ENCODE data around the gene SEZ6. TPM values are rescaled to one million over a fixed set of nuclear protein-coding genes. Genes with fewer than 3 reads are reported as not detected.

SEZ6 gene
- total RNA-seq, 1 experiment from 2014 or later: not detected

- no peaks in the 10 kb centered on the region; the same call in 1 of the 2 replicates for H3K4me1 ChIP-seq (ENCODE audit: control insufficient read depth, insufficient read depth, low read length)
- CTCF ChIA-PET: no interaction called here
- peaks cover 11% of the 10 kb centered on the region; the same call in 1 of the 2 replicates for H3K9me3 ChIP-seq (ENCODE audit: control insufficient read depth, insufficient read depth, low read depth, low read length)
- BruUV-seq (replicated peaks): no TSS peak
- POLR2A ChIA-PET: no interaction called here
- ATAC-seq (no peak), DNase-seq (ENCODE audit: low read depth, low spot score) (no peak)
- TF ChIP-seq CTCF (IDR thresholded peaks at IDR 0.05) (no peak), TCF7L2 (IDR thresholded peaks at IDR 0.05; ENCODE audit: low read depth, low read length) (no peak)
- in situ Hi-C loops (cut with HindIII; ENCODE audit: low pct_unique_long_range_greater_than_20kb, low sequenced_read_pairs) (no loop called here), intact Hi-C loops (cut with micrococcal nuclease; ENCODE audit: unreplicated experiment) (no loop called here)
- peaks cover 24% of the 10 kb centered on the region for H3K27me3 ChIP-seq (ENCODE audit: control insufficient read depth, insufficient read depth, low read length)
- H3K27ac ChIP-seq (ENCODE audit: low read length): no peak overlapping the region
- H3K4me3 ChIP-seq (ENCODE audit: low read depth in 2 of 2, low read length in 2 of 2): no peak overlapping the region
- H3K36me3 ChIP-seq (ENCODE audit: control insufficient read depth, insufficient read depth, low read length): no peaks in the 10 kb centered on the region
Observed at GRCh38 chr17:29036584-29036983, 30.8 kb upstream of the SEZ6 start.

GRCh38 chr17:29034510-29034909, 28.7 kb upstream of the SEZ6 start:
- Histone ChIP-seq H3K4me1 (ENCODE audit: control insufficient read depth, insufficient read depth, low read length) (no peaks in the 10 kb centered on the region; the same call in 1 of the 2 replicates), H3K27ac (ENCODE audit: low read length) (no peak overlapping the region), H3K36me3 (ENCODE audit: control insufficient read depth, insufficient read depth, low read length) (no peaks in the 10 kb centered on the region), H3K27me3 (ENCODE audit: control insufficient read depth, insufficient read depth, low read length) (peaks cover 30% of the 10 kb centered on the region), H3K4me3 (ENCODE audit: low read depth in 2 of 2, low read length in 2 of 2) (no peak overlapping the region), H3K9me3 (ENCODE audit: control insufficient read depth, insufficient read depth, low read depth, low read length) (peaks cover 11% of the 10 kb centered on the region; the same call in 1 of the 2 replicates)
- in situ Hi-C loops (cut with HindIII; ENCODE audit: low pct_unique_long_range_greater_than_20kb, low sequenced_read_pairs) (no loop called here), intact Hi-C loops (cut with micrococcal nuclease; ENCODE audit: unreplicated experiment) (no loop called here)
- no peak for DNase-seq (ENCODE audit: low read depth, low spot score)
- TF ChIP-seq TCF7L2 (IDR thresholded peaks at IDR 0.05; ENCODE audit: low read depth, low read length) (no peak), REST (IDR thresholded peaks at IDR 0.05; ENCODE audit: insufficient read depth in 1 of 2, low read depth in 2 of 2, low read length in 1 of 2) (no peak), CTCF (IDR thresholded peaks at IDR 0.05) (no peak), POLR2AphosphoS5 (IDR thresholded peaks at IDR 0.05; ENCODE audit: low read depth, low read length) (no peak), SIN3A (IDR thresholded peaks at IDR 0.05; ENCODE audit: borderline replicate concordance, insufficient read depth, low read depth, low read length) (no peak)
- ATAC-seq: no peak
- BruUV-seq (replicated peaks): no TSS peak
- ChIA-PET POLR2A (no interaction called here), CTCF (no interaction called here)

- no peak for ATAC-seq
- intact Hi-C loops (cut with micrococcal nuclease; ENCODE audit: unreplicated experiment) (no loop called here), in situ Hi-C loops (cut with HindIII; ENCODE audit: low pct_unique_long_range_greater_than_20kb, low sequenced_read_pairs) (no loop called here)
Observed at GRCh38 chr17:29032857-29033197, 27.0 kb upstream of the SEZ6 start.

More at GRCh38 chr17:29032857-29033197, 27.0 kb upstream of the SEZ6 start:
- no peaks in the 10 kb centered on the region for H3K36me3 ChIP-seq (ENCODE audit: control insufficient read depth, insufficient read depth, low read length)
- no peak overlapping the region for H3K4me3 ChIP-seq (ENCODE audit: low read depth in 2 of 2, low read length in 2 of 2)
- ChIA-PET CTCF (no interaction called here), POLR2A (no interaction called here)
- H3K9me3 ChIP-seq (ENCODE audit: control insufficient read depth, insufficient read depth, low read depth, low read length): peaks cover 11% of the 10 kb centered on the region; the same call in 1 of the 2 replicates
- no peak for TF ChIP-seq TCF7L2 (IDR thresholded peaks at IDR 0.05; ENCODE audit: low read depth, low read length)
- no peak for TF ChIP-seq REST (IDR thresholded peaks at IDR 0.05; ENCODE audit: insufficient read depth in 1 of 2, low read depth in 2 of 2, low read length in 1 of 2)
- no TSS peak for BruUV-seq (replicated peaks)
- no peaks in the 10 kb centered on the region for H3K4me1 ChIP-seq (ENCODE audit: control insufficient read depth, insufficient read depth, low read length)
- peaks cover 38% of the 10 kb centered on the region for H3K27me3 ChIP-seq (ENCODE audit: control insufficient read depth, insufficient read depth, low read length)
- no peak overlapping the region for H3K27ac ChIP-seq (ENCODE audit: low read length)
- no peak for DNase-seq (ENCODE audit: low read depth, low spot score)

Data from Panc1 (cell line).